Midbrain (tissue), 1 donor: ENCODE data around the gene LIF.
"Not testable (repeated sequence)": the region's sequence is repeated elsewhere in the genome, so short reads cannot be mapped to it uniquely, and the experiment has no call there.

Source experiments
- DNase-seq: peaks from one replicate; lab custom pipeline; 2025; lab: John Stamatoyannopoulos, UW

The LIF gene

DNA sequence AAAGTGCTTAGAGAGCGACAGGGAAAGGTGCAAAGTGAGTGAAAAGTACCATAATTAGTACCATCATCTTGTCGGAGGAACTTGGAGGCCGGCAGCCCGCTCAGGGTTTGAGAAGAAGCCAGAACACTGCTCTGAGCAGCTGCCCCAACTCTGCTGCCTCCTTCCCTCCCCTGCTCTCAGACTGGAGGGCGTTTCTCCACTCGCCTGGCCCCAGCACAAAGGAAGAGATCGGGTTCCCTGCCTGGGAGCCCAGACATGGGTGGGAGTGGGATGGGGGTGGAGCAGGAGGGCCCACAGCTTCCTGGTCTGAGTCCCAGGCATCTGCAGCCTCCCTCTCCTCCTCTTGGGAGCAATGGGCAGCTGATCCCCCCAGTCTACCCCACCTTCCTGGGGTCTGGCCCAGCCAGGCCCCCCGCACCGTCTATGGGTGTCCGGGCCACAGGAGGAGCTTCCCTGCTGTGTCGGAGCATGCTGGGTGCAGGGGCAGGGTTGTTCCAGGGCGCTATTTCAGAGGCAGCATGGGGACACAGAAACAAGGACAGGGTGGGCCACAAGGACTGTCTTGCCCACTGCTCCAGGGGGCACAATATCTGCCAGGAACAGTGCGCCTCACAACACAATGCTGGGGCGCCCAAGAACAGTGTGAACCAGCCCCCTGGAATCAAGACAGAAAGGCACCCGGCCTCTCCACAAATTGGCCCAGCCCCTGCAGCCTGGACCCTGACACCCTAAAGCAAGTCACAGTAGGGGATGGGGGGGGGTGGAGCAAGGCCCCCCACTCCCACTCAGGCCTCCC, 4.8 kb downstream of the LIF start:
- DNase-seq = no peak

DNA sequence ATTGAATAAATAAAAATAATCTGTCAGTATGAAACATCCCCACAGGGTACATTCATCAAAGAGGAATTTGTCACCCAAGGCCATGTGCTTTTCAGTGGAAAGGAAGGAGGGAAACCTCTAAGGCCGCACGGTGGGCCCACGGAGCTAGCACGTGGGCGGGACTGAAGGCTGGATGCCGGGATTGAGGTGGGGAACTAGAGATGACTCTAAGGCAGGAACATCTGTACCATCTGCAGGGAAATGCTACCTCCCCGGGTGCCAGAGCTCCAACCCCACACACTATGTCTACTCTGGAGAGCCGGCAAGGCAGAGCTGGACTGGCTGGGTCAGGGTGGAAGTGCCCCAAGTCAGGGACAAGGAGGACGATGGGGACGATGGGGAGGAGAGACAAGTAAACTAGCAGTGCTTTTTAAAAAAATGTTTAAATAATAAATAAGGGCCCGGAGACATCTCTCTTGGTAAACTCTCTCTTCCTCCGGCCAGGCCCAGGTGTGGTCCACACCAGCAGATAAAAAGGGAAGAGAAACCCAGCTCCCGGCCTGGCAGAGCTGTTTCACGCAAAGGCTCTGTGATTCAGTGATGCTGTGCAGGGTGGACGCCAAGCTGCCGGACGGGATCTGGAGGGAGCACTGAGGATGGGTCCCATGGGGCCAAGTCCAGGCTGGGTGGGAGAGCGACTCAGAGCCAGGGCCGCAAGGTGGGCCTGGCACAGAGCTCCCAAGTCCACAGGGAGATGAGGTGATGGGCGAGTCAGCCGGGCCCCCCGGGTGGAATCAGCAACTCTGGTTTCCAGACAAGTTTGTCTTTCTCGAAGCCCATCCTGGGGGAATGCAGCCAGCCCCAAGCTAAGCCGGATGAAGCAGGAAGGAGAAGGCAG, 5.8 kb downstream of the LIF start:
- DNase-seq = no peak

DNA sequence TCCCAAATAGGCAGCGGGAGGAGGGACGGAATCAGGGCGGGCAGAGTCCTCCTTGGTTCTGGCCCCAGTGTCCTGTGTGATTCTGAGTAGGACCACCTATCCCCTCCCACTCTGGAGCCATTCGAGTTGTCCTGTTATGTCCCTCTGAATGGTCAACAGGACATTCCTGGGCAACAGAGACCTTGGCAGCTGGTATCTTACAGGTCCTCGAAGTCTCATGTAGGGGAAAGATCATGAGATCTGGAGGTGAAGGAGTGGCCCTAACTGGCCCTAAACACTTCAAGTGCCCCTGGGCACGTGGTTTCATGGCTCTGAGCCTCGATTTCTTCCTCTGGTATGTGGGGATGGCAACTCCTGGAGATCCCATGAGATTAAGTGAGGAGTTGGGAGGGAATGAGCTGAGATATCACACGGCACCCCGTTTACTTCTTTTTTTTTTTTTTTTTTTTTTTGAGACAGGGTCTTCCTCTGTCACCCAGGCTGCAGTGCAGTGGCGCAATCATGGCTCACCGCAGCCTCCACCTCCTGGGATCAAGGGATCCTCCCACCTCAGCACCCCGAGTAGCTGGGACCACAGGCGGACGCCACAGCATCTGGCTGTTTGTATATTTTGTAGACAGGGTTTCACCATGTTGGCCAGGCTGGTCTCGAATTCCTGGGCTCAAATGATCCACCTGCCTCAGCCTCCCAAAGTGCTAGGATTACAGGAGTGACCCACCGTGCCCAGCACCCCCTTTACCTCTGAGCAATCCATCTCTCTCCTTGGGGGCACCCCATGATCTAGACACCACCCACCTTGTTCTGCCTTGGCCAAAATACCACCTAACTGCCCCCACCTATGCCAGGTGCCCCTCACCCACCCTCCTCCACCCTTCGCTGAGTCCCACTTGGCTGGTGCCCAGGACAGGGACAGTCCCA, 6.8 kb downstream of the LIF start:
- DNase-seq = no peak

DNA sequence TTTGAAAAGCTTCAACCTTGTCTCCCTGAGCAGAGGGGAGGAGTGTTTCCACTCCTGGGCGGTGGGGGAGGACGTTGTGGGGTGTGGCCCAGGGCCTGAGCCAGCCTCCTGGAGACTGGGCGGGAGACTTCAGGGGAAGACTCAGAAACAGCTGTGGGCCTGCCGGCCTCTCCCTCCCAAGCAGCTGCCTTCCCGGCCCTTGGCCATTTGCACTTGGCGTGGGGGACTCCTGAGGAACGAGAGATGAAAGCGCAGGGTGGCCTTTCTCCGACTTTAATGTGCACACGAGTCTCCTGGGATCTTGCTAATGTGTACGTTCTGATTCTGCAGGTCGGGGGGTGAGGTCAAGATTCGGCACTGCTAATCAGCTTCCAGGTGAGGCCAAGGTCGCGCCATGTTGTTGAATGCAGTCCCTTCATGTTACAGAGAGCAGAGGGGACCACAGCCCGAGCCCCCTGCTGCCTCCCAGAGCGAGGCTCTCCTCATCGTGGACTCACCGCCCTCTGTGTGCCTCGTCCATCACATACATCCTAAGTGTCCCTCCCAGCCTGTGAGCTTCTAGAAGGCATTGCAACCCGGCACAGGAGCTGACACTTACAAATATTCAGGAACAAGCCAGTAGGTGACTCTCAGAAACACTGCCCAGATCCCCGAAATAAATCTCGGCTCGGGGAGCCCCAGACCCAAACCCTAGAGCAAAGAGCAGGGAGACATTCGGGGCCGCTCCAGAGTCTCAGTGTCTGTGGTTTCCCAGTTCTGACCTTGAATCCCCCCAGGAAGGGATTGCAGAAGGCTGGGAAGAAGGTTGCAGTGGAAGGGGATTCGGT, 7.7 kb downstream of the LIF start:
- DNase-seq = no peak

DNA sequence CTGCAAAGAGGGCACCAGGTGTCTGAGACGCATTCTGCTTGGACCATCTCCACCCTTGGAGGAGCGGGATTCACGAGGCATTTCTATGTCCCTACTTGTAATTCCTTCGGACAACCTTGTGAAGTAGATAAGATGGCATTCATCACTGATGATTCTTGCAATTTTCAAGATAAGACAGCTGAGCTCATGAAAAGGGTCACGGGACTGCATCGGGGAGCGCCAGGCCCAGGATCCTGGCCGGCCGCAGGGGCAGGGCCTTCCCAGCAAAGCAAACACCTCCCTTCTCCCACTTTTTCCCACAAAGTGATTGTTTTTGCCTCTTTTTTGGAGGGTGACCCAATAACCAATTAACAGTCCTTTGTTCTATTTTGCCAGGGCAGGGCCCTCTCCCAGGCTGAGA, 8.4 kb downstream of the LIF start:
- no peak for DNase-seq

DNA sequence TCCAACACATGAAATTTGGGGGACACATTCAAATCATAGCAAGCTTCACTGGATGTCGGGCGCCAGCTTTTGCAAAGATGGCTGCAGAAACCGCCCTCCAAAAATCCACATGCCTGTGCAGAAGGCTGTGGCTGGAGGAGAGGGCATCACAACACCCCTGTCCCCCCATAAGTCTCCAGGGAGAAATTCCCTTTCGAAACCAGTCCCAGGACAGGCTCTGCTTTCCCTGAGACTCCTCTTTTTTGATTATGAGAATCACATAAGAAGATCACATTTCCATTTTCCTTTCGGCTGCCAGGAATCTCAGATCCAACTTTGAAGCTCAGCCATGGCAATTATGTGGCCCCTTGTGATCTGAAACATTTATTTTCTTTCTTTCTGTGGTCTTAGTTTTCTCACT, 9.7 kb downstream of the LIF start:
- DNase-seq = no peak

DNA sequence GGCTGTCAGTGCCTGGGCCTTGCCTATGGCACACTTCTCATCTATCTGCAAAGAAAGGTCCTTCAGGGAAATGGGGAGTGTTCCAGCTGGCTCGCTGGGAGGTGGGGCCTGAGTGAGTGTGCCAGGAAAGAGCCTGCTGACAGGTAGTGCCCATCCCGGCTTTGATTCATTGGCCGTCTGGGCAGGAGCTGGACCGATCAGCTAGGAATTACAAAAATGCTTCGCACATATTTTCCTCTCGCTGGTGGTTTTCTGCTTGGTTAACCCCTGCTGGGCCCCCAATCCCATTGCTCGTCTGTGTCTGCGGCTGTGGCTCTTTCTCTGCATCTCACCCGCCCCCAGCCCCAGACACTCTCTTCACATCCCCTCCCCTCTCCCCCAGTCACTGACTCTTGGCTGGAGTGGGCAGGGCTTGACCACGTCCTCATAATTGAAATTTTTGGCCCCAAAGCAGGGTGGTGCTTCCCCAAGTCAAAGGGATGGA, 10.8 kb downstream of the LIF start:
- DNase-seq = no peak

DNA sequence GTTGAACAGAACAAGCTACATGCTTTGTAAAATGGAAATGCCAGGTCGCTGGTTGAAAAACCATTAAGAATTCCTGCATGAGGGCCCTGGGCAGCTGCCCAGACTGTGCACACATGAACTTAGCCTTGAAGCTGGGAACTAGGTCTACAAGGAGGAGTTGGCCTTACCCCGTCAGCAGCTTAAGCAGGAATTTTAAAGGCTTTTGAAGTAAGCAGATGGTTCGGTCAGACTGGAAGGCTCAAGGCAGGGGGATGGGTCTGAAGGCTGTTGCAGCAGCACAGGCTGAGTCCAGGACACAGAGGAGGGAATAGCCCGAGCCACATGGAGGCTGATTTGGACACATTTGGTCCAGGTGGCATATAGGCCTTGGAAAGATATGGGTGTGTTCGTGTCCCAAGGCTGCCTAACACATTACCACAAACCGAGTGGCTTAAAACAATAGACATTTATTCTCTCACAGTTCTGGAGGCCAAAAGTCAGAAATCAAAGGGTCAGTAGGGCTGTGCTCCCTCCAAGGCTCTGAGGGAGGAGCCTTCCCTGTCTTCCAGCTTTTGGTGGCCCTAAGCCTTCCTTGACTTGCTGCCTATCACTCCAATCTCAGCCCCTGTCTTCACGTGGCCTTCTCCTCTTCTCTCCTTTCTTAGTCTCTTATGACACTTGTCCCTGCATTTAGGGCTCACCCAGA, 11.6 kb downstream of the LIF start:
- DNase-seq = no peak

DNA sequence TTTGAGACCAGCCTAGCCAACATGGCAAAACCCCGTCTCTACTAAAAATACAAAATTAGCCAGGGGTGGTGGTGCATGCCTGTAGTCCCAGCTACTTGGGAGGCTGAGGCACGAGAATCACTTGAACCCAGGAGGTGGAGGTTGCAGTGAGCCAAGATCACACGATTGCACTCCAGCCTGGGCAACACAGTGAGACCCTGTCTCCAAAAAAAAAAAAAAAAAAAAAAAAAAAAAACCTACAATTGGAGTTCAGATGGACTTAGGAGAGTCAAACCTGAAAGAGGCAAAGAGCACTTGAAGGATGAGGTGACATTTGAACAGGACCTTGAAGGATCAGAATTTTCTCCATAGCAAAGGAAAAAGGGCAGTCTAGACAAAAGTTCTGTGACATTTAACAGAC, 12.2 kb downstream of the LIF start:
- not testable (repeated sequence) for DNase-seq

DNA sequence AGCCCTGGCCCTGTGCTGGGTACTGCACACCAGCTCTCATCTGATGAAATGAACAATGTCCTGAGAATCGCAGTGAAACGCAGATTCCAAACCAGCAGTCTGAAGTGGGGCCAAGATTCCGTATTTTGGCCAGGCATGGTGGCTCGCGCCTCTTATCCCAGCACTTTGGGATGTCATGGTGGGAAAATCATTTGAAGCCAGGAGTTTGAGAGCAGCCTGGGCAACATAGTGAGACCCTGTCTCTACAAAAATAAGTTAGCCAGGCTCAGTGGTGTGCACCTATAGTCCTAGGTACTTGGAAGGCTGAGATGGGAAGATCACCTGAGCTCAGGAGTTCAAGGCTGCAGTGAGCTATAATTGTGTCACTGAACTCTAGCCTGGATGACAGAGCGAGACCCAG, 13.0 kb downstream of the LIF start:
- no peak for DNase-seq

DNA sequence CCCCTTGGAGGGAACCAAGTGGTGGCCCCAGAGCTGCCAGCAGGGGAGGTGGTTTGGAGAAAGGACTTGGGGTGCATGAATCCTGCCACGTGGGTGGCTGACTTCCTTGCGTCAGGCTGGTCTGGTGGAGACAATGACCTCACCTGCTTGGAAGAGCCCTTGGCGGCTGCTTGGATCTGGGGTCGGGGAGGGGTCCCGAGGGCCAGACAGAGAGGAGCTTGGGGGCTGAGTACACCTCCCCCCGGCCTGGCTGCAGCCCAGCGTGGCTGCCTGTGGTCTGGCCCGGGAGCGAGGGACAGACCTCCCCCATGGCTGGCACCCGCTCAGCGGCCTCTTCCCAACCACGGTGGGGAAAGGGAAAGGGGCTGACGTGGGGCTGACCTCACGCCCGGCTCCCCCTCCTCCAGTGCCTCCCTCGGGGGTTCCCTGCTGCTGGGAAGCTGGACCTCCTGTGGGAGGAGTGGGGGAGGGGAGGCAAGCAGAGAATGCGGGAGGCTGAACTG, 13.8 kb downstream of the LIF start:
- no peak for DNase-seq

DNA sequence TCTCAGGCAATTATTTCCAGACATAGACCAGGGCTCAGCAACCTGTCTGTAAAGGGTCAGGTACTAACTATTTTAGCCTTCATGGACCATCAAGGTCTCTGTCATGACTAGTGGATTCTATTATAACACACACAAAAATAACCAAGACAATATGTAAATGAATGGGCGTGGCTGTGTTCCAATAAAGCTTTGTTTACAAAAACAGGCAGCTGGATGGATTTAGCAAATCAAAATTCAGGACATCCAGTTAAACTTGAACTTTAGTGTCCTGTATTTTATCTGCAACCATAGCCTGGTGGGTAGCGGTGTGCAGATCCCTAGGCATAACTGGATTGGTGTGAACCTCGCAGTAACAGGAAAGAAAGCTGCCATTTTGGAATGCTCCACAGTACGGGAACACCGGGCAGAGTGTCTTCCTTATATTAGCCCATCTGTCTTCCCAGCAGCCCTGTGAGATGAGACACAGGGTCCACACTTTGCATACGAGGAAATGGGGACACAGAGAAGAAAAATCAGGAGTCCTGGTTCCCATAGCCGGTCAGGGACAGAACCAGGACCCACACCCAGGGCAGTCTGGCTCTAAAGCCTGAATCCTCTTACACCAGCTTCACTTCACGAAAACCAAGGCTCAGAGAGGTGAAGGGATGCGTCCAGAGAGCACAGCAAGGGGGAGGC, 15.6 kb downstream of the LIF start:
- DNase-seq = no peak

DNA sequence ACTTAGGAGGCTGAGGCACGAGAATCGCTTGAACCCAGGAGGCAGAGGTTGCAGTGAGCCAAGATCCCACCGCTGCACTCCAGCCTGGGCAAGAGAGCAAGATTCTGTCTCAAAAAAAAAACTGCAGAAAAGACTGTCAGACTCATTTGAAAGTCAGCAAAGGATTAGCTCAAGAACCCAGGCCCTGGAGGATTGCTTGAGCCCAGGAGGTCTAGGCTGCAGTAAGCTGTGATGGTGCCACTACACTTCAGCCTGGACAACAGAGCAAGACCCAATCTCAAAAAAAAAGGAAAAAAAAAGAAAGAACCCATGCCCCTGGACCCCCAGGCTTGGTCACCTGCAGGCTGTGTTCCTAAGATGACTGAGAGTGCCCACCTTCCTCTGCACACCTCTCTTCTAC, 16.2 kb downstream of the LIF start:
- DNase-seq = no peak

DNA sequence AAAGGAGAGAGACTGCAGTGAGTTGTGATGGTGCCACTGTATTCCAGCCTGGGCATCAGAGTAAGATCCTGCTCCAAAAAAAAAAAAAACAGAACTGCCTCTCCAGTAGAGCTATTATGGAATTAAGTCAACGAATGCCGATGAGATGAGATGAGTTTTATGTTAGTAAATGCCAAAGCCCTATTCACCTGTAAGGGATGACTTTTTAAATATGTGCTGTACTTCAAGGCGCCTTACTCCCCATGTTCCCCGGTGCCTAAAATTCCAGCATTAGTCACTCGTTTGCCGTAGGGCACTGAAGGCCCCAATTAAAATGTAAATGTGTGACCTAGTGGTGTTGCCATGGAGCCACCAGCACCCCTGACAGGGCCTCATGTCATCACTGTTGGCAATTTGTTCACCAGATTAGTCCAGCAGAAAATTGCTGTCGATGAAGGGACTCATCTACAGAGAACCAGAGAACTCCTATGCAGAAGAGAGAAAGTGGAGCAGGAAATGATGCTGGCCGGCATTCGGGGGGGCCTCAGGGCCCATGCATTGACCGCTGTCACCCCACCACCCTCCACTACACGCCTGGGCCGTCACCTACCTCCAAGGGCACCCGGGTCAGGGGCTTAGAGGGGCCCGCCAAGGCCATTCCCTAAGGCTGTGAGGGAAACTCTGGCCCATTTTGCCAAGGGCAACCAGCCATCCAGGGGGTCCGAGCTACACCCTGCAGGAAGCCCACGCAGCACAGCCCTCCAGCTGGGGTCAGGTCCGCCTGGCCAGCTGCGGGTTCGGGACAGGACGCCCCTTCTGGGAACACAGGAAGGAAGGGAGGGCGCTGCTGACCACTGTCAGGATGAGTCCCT, 17.8 kb downstream of the LIF start:
- no peak for DNase-seq

DNA sequence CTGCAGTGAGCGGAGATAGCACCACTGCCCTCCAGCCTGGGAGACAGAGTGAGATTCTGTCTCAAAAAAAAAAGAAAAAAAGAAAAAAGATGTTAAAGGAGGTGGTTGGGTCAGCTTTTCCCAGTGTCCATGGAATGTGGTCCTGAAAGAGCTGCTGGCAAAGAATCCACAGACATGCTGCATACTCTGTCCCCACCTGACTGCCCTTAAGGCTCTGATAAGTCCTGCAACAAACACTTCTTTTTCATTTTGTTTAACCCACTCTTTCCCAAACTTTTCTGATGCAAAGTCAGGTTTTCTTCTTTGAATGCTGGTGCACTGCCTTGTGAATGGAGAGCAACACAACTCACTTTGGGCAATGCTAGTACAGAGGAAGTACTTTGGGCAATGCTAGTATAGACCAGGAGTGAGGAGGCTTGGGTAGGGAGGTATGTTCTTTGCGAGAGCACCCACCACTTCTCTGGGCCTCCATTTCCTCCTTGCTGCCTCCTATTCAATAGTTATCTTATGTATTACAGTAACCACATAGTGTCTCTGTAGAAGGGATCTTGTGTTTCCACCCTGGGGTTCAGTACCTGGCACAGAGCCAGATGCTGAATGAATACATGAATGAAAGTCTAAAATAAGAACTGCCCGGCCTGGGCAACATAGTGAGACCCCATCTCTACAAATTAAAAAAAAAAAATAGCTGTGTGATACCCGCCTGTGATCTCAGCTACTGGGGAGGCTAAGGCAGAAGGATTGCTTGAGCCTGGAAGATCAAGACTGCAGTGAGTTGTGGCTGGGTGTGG, 18.9 kb downstream of the LIF start:
- no peak for DNase-seq

DNA sequence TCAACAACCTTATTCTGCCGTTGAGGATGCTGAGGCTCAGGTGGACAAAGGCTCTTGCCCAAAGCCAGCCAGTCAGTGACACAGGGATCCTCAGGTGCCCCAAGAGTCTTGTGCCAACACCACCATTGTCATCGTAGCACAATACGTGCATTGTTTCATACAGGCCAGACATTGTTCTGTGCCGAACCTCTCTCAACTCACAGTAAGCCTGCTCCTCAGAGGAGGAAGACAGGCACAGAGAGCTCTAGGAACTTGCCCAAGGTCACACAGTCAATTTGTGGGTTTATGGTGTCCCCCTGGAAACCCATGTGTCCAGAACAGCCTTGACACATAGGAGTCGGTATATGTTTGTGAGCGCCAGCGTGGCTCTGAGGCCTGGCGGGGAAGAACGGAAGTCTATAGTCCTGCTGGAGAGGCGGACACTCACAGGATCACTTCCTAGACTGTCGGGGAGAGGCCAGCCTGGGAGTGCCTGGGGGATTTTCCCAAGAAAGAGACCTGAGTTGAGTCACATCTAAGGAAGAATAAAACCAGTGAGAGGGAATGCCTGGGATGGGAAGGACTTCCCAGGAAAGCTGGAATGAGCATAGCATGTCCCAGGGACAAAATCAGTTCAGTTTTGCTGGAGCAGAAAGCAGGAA, 20.2 kb downstream of the LIF start:
- DNase-seq = no peak

DNA sequence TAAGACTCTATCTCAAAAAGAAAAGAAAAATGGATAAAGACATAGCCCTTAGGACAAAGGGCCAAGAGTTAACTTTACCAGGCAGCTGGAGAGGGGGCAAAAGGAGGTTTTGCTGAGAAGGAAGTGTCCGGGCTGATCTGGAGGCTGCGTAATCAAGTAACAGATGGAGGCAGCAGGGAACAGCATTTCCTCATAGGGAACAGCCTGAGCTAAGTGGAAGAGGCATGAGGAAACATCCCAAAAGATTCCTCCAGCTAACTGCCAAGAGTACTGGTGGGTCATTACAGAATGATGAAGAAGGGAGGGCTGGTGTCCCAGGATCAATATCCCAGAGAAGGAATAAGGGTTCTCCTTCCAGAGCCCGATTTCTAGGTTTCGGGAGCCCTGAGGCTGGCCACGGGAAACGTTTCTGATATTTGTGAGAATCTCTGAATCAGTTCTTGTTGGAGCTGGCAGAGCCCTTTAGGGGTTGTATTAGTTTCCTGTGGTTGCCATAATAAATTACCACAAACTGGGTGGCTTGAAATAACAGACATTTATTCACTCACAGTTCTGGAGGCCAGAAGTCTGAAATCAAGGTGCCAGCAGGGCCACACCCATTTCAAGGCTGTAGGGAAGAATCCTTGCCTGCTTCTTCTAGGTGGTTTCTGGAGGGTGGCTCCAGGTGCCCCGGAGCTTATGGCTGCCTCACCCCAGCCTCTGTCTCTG, 21.2 kb downstream of the LIF start:
- DNase-seq = no peak
